Astrocyte (in vitro differentiated cells and primary cell): ENCODE measurements around the gene STXBP5.

Experiments used
- EZH2 ChIP-seq: IDR thresholded peaks from 2 replicates; pipeline ENCODE4 v1.6.1; 2012; ENCODE audit warnings: mild to moderate bottlenecking, low read length, inconsistent platforms; ENCODE audit not compliant: insufficient read depth
- TF ChIP-seq, protein P1 (sequence below): IDR thresholded peaks from 2 replicates; pipeline ENCODE4 v1.5.1; 2011; ENCODE audit warnings: low read depth, mild to moderate bottlenecking, inconsistent platforms, low read length, moderate library complexity; ENCODE audit not compliant: insufficient read depth

GRCh38 chr6:147217840-147218404, 13.7 kb downstream of the STXBP5 start:
- TF ChIP-seq, protein P1, sequence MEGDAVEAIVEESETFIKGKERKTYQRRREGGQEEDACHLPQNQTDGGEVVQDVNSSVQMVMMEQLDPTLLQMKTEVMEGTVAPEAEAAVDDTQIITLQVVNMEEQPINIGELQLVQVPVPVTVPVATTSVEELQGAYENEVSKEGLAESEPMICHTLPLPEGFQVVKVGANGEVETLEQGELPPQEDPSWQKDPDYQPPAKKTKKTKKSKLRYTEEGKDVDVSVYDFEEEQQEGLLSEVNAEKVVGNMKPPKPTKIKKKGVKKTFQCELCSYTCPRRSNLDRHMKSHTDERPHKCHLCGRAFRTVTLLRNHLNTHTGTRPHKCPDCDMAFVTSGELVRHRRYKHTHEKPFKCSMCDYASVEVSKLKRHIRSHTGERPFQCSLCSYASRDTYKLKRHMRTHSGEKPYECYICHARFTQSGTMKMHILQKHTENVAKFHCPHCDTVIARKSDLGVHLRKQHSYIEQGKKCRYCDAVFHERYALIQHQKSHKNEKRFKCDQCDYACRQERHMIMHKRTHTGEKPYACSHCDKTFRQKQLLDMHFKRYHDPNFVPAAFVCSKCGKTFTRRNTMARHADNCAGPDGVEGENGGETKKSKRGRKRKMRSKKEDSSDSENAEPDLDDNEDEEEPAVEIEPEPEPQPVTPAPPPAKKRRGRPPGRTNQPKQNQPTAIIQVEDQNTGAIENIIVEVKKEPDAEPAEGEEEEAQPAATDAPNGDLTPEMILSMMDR = no peak
- TF ChIP-seq EZH2 = no peak
